ENCODE measurements around the gene JAZF1.

DNA sequence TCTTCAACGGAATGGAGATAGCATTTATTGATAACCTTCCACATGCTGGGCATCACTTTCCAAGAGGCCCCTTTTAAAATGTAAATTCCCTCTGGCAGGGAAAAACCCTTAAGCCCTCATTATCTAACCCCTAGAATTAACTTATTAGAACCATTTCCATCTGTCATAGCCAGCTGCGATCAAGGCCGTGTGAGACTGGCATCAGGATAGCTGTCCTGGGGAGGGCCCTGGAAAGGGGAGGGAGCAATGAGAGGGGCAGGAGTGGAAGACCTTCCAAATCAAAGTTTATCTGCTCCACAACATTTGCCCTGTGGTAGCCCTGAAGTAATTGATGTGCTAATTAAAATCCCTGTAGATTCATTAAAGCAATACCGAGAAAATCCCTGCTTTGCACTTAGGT lies 45.0 kb upstream of the JAZF1 start:
- TF ChIP-seq, protein P1, sequence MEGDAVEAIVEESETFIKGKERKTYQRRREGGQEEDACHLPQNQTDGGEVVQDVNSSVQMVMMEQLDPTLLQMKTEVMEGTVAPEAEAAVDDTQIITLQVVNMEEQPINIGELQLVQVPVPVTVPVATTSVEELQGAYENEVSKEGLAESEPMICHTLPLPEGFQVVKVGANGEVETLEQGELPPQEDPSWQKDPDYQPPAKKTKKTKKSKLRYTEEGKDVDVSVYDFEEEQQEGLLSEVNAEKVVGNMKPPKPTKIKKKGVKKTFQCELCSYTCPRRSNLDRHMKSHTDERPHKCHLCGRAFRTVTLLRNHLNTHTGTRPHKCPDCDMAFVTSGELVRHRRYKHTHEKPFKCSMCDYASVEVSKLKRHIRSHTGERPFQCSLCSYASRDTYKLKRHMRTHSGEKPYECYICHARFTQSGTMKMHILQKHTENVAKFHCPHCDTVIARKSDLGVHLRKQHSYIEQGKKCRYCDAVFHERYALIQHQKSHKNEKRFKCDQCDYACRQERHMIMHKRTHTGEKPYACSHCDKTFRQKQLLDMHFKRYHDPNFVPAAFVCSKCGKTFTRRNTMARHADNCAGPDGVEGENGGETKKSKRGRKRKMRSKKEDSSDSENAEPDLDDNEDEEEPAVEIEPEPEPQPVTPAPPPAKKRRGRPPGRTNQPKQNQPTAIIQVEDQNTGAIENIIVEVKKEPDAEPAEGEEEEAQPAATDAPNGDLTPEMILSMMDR (IDR thresholded peaks at IDR 0.05; ENCODE audit: low read depth, low read length, poor library complexity, severe bottlenecking) = no peak
- TF ChIP-seq EZH2phosphoT487 (IDR thresholded peaks at IDR 0.05; ENCODE audit: borderline replicate concordance, low read length) = no peak

Data from DOHH2 (cell line).